Esophagus muscularis mucosa (tissue), 4 donors: ENCODE results near the gene RAD51B.

Source experiments
- EP300 ChIP-seq: sonication (generic); formaldehyde crosslinking; IDR thresholded peaks from one replicate; pipeline ENCODE4 v1.6.1; 2017; ENCODE audit warnings: antibody characterized with exemption
- POLR2A ChIP-seq: fragments of 450-650 bp; IDR thresholded peaks from one replicate; pipeline ENCODE4 v1.6.1; 2017; ENCODE audit warnings: antibody characterized with exemption, moderate library complexity, mild to moderate bottlenecking, low read depth
- POLR2AphosphoS5 ChIP-seq, 2 donors: sonication (generic); formaldehyde crosslinking; IDR thresholded peaks; one replicate each; pipeline ENCODE4 v1.6.1; 2017; ENCODE audit warnings: antibody characterized with exemption in 2 of 2
- TF ChIP-seq, protein P1 (sequence below), 3 experiments: fragments of 200-600 bp in 2 of 3; fragments of 450-650 bp in 1 of 3; sonication (generic) in 2 of 3; IDR thresholded peaks; one replicate each; pipeline ENCODE4 v1.5.1; 2017 to 2019; ENCODE audit warnings: antibody characterized with exemption in 3 of 3, mild to moderate bottlenecking in 2 of 3, moderate library complexity in 1 of 3

DNA sequence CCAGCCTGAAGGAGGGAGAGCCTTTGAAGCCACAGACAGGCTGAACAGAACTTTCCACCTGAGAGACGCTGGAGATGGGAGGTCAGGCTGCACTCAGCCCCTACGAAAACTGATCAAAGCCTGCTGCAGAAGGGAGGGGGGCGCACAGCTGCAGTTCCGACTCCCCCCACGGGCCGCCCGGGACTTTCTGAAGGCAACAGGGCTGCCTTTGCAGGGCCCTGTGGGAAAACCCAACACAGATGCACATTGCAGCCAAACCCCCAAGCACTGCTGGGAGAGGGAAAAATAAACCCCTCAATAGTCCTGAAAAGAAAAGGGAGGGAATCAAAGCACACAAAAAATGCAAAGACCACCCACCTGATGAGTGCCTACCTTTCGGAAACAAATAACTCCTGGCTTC lies 682.7 kb downstream of the RAD51B start:
- TF ChIP-seq, protein P1, sequence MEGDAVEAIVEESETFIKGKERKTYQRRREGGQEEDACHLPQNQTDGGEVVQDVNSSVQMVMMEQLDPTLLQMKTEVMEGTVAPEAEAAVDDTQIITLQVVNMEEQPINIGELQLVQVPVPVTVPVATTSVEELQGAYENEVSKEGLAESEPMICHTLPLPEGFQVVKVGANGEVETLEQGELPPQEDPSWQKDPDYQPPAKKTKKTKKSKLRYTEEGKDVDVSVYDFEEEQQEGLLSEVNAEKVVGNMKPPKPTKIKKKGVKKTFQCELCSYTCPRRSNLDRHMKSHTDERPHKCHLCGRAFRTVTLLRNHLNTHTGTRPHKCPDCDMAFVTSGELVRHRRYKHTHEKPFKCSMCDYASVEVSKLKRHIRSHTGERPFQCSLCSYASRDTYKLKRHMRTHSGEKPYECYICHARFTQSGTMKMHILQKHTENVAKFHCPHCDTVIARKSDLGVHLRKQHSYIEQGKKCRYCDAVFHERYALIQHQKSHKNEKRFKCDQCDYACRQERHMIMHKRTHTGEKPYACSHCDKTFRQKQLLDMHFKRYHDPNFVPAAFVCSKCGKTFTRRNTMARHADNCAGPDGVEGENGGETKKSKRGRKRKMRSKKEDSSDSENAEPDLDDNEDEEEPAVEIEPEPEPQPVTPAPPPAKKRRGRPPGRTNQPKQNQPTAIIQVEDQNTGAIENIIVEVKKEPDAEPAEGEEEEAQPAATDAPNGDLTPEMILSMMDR (IDR thresholded peaks at IDR 0.05), result no peak
- TF ChIP-seq EP300 (no peak), POLR2A (no peak), POLR2AphosphoS5 (IDR thresholded peaks at IDR 0.05) (no peak)
